Adipocyte (in vitro differentiated cells): ENCODE results near the gene RBM8A.
"Not testable (repeated sequence)": the region's sequence is repeated elsewhere in the genome, so short reads cannot be mapped to it uniquely, and the experiment has no call there.

ENCODE experiments used
- DNase-seq: peaks from one replicate; pipeline ENCODE4 v3.0.0-alpha.2; 2015; ENCODE audit warnings: low read depth
- H3K27me3 ChIP-seq: replicated peaks from 2 replicates; pipeline ENCODE4 v1.7.0; 2013; ENCODE audit warnings: mild to moderate bottlenecking, low read length, moderate library complexity; ENCODE audit not compliant: control insufficient read depth, insufficient read depth
- H3K36me3 ChIP-seq: 2 replicates; pipeline ENCODE4 v1.7.0; 2013; ENCODE audit warnings: low read length, mild to moderate bottlenecking, moderate library complexity; ENCODE audit not compliant: control insufficient read depth, insufficient read depth, severe bottlenecking
- H3K4me1 ChIP-seq: 2 replicates; pipeline ENCODE4 v1.7.0; 2013; ENCODE audit warnings: mild to moderate bottlenecking, low read length, moderate library complexity; ENCODE audit not compliant: control insufficient read depth, insufficient read depth
- H3K4me3 ChIP-seq: 2 replicates; pipeline ENCODE4 v1.7.0; 2013; ENCODE audit warnings: mild to moderate bottlenecking, low read length, moderate library complexity
- H3K9ac ChIP-seq: 2 replicates; pipeline ENCODE4 v1.7.0; 2013; ENCODE audit warnings: mild to moderate bottlenecking, low read length, moderate library complexity
- H3K9me3 ChIP-seq: 2 replicates; pipeline ENCODE4 v1.7.0; 2013; ENCODE audit warnings: mild to moderate bottlenecking, low read length, moderate library complexity; ENCODE audit not compliant: control insufficient read depth

RBM8A gene

GRCh38 chr1:145932522-145933009 is 5.3 kb upstream of the RBM8A start:
- DNase-seq, H3K9ac ChIP-seq: not testable (repeated sequence)
- peaks cover 30% of the 10 kb centered on the region for H3K36me3 ChIP-seq

GRCh38 chr1:145927916-145928643 is 796 bp upstream of the RBM8A start:
- peak overlapping the region; percentile 94 for H3K9ac ChIP-seq
- peak overlapping the region; percentile 92 for H3K4me3 ChIP-seq
- peaks cover 14% of the 10 kb centered on the region for H3K4me1 ChIP-seq
- no peak for DNase-seq
- H3K9me3 ChIP-seq: no peaks in the 10 kb centered on the region
- H3K27me3 ChIP-seq: no peaks in the 10 kb centered on the region
- H3K36me3 ChIP-seq: peaks cover 22% of the 10 kb centered on the region

More at GRCh38 chr1:145932522-145933009, 5.3 kb upstream of the RBM8A start:
- H3K4me1 ChIP-seq: peaks cover 21% of the 10 kb centered on the region
- not testable (repeated sequence) for H3K27me3 ChIP-seq, H3K4me3 ChIP-seq, H3K9me3 ChIP-seq

- Histone ChIP-seq H3K9ac (peak overlapping the region; percentile 94), H3K4me1 (peaks cover 20% of the 10 kb centered on the region), H3K4me3 (peak overlapping the region; percentile 92), H3K9me3 (no peaks in the 10 kb centered on the region), H3K27me3 (no peaks in the 10 kb centered on the region), H3K36me3 (peaks cover 21% of the 10 kb centered on the region)
- DNase-seq: no peak
Measured at GRCh38 chr1:145926686-145927062, 610 bp downstream of the RBM8A start.

GRCh38 chr1:145922266-145922665 is 5.0 kb downstream of the RBM8A start:
- Histone ChIP-seq H3K36me3 (peaks cover 21% of the 10 kb centered on the region), H3K4me1 (peaks cover 34% of the 10 kb centered on the region), H3K9me3 (no peaks in the 10 kb centered on the region), H3K9ac (no peak overlapping the region), H3K27me3 (no peaks in the 10 kb centered on the region), H3K4me3 (no peak overlapping the region)
- peak; percentile 55 for DNase-seq

GRCh38 chr1:145920297-145920696 is 7.0 kb downstream of the RBM8A start:
- not testable (repeated sequence) for DNase-seq, H3K4me3 ChIP-seq, H3K27me3 ChIP-seq, H3K9ac ChIP-seq, H3K9me3 ChIP-seq
- H3K36me3 ChIP-seq: peaks cover 23% of the 10 kb centered on the region
- H3K4me1 ChIP-seq: peaks cover 32% of the 10 kb centered on the region

GRCh38 chr1:145918992-145919939 is 8.0 kb downstream of the RBM8A start:
- Histone ChIP-seq H3K36me3 (peaks cover 25% of the 10 kb centered on the region), H3K4me3 (peak overlapping the region; percentile 99), H3K4me1 (peaks cover 32% of the 10 kb centered on the region), H3K9me3 (no peaks in the 10 kb centered on the region), H3K9ac (peak overlapping the region; percentile 98), H3K27me3 (no peaks in the 10 kb centered on the region)
- DNase-seq: peak; percentile 41

GRCh38 chr1:145918144-145918991 is 8.9 kb downstream of the RBM8A start, which contains the start of gene PEX11B:
PEX11B (minus strand) TSS chr1:145918717; CDS start chr1:145918688, 29 bp downstream.
- Histone ChIP-seq H3K27me3 (no peaks in the 10 kb centered on the region), H3K9ac (peak within 1 kb of the TSS; percentile 98), H3K4me1 (peaks cover 32% of the 10 kb centered on the region), H3K4me3 (peak within 1 kb of the TSS; percentile 99), H3K36me3 (peaks cover 19% of the 10 kb centered on the region), H3K9me3 (no peaks in the 10 kb centered on the region)
- DNase-seq: peak; percentile 94

- peak overlapping the region; percentile 98 for H3K9ac ChIP-seq
Measured at GRCh38 chr1:145917595-145917994, 9.7 kb downstream of the RBM8A start.

GRCh38 chr1:145916745-145917144 is 10.5 kb downstream of the RBM8A start:
- Histone ChIP-seq H3K9ac (peak overlapping the region; percentile 49), H3K9me3 (no peaks in the 10 kb centered on the region), H3K36me3 (peaks cover 31% of the 10 kb centered on the region), H3K4me3 (no peak overlapping the region), H3K4me1 (peaks cover 27% of the 10 kb centered on the region), H3K27me3 (no peaks in the 10 kb centered on the region)
- DNase-seq: peak; percentile 13

More at GRCh38 chr1:145917595-145917994, 9.7 kb downstream of the RBM8A start:
- H3K27me3 ChIP-seq: no peaks in the 10 kb centered on the region
- no peaks in the 10 kb centered on the region for H3K9me3 ChIP-seq
- H3K4me3 ChIP-seq: peak overlapping the region; percentile 99
- DNase-seq: no peak
- peaks cover 32% of the 10 kb centered on the region for H3K4me1 ChIP-seq
- peaks cover 23% of the 10 kb centered on the region for H3K36me3 ChIP-seq

GRCh38 chr1:145912128-145912641 is 15.1 kb downstream of the RBM8A start:
- no peak for DNase-seq
- Histone ChIP-seq H3K4me3 (no peak overlapping the region), H3K27me3 (no peaks in the 10 kb centered on the region), H3K36me3 (peaks cover 43% of the 10 kb centered on the region), H3K4me1 (peaks cover 28% of the 10 kb centered on the region), H3K9ac (no peak overlapping the region), H3K9me3 (no peaks in the 10 kb centered on the region)
